HCT116 (cell line): ENCODE measurements around the gene PCAT7.
"Not testable (repeated sequence)": the region's sequence is repeated elsewhere in the genome, so short reads cannot be mapped to it uniquely, and the experiment has no call there.

Experiments
- CTCF ChIP-seq, 3 experiments: fragments of 200-600 bp in 1 of 3; sonication (generic) in 1 of 3; IDR thresholded peaks in 2 of 3; conservative IDR thresholded peaks in 1 of 3; 2 replicates each; pipeline ENCODE4 v1.5.1; 2012 to 2017; ENCODE audit warnings: low read depth in 2 of 3, low read length in 2 of 3, antibody characterized with exemption in 1 of 3, borderline replicate concordance in 1 of 3, control low read depth in 1 of 3, mild to moderate bottlenecking in 1 of 3, mixed read lengths in 1 of 3, mixed run types in 1 of 3, moderate library complexity in 1 of 3; ENCODE audit not compliant: insufficient read depth in 1 of 3
- ELF1 ChIP-seq: IDR thresholded peaks from 2 replicates; pipeline ENCODE4 v1.6.1; 2012; ENCODE audit warnings: low read depth, borderline replicate concordance
- EZH2 ChIP-seq: fragments of 200-600 bp; sonication (generic); IDR thresholded peaks from 2 replicates; pipeline ENCODE4 v1.6.1; 2017; ENCODE audit warnings: antibody characterized with exemption, mixed run types
- JUND ChIP-seq: IDR thresholded peaks from 2 replicates; pipeline ENCODE4 v1.6.1; 2012
- MAX ChIP-seq: IDR thresholded peaks from 2 replicates; pipeline ENCODE4 v1.6.1; 2012
- POLR2A ChIP-seq: IDR thresholded peaks from 2 replicates; pipeline ENCODE4 v1.7.0; 2011; ENCODE audit warnings: borderline replicate concordance; ENCODE audit not compliant: insufficient read depth, insufficient read length; ENCODE audit errors: extremely low read depth
- POLR2AphosphoS5 ChIP-seq: IDR thresholded peaks from 2 replicates; pipeline ENCODE4 v1.6.1; 2011; ENCODE audit warnings: mild to moderate bottlenecking, low read depth, low read length, moderate library complexity
- RAD21 ChIP-seq: IDR thresholded peaks from 2 replicates; pipeline ENCODE4 v1.6.1; 2012; ENCODE audit warnings: low read depth, mild to moderate bottlenecking
- SRF ChIP-seq: IDR thresholded peaks from 2 replicates; pipeline ENCODE4 v1.6.1; 2012; ENCODE audit warnings: low read depth
- TCF7L2 ChIP-seq: IDR thresholded peaks from 2 replicates; pipeline ENCODE4 v1.7.0; 2011; ENCODE audit warnings: borderline replicate concordance, inconsistent platforms; ENCODE audit not compliant: insufficient read depth, insufficient read length; ENCODE audit errors: extremely low read depth
- TF ChIP-seq, protein P1 (sequence below): IDR thresholded peaks from 2 replicates; pipeline ENCODE4 v1.6.1; 2012; ENCODE audit warnings: low read depth

DNA sequence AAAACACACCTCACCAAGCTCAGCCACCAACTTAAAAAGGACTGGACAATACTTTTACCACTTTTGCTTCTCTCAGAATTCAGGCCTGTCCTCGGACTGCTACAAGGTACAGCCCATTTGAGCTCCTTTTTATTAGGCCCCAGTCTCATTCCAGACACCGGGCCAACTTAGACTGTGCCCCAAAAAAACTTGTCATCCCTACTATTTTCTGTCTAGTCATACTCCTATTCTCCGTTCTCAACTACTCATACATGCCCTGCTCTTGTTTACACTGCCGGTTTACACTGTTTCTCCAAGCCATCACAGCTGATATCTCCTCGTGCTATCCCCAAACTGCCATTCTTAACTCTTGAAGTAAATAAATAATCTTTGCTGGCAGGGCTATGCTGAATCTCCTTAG, 10.5 kb upstream of the PCAT7 start:
- TF ChIP-seq POLR2AphosphoS5; CTCF (IDR thresholded peaks at IDR 0.05 in 2 of 3, conservative IDR thresholded peaks at IDR 0.05 in 1 of 3; ENCODE audit: borderline replicate concordance in 1 of 3, insufficient read depth in 1 of 3, low read depth in 2 of 3, low read length in 2 of 3); EZH2; ELF1; POLR2A; TCF7L2; RAD21; MAX; JUND; SRF: not testable (repeated sequence)
- TF ChIP-seq, protein P1, sequence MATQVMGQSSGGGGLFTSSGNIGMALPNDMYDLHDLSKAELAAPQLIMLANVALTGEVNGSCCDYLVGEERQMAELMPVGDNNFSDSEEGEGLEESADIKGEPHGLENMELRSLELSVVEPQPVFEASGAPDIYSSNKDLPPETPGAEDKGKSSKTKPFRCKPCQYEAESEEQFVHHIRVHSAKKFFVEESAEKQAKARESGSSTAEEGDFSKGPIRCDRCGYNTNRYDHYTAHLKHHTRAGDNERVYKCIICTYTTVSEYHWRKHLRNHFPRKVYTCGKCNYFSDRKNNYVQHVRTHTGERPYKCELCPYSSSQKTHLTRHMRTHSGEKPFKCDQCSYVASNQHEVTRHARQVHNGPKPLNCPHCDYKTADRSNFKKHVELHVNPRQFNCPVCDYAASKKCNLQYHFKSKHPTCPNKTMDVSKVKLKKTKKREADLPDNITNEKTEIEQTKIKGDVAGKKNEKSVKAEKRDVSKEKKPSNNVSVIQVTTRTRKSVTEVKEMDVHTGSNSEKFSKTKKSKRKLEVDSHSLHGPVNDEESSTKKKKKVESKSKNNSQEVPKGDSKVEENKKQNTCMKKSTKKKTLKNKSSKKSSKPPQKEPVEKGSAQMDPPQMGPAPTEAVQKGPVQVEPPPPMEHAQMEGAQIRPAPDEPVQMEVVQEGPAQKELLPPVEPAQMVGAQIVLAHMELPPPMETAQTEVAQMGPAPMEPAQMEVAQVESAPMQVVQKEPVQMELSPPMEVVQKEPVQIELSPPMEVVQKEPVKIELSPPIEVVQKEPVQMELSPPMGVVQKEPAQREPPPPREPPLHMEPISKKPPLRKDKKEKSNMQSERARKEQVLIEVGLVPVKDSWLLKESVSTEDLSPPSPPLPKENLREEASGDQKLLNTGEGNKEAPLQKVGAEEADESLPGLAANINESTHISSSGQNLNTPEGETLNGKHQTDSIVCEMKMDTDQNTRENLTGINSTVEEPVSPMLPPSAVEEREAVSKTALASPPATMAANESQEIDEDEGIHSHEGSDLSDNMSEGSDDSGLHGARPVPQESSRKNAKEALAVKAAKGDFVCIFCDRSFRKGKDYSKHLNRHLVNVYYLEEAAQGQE, result not testable (repeated sequence)
